SK-N-SH (cell line): ENCODE measurements around the gene DSTN. TPM values are rescaled to one million over a fixed set of nuclear protein-coding genes. Genes with fewer than 3 reads are reported as not detected.

ENCODE experiments used
- CTCF ChIA-PET: fragments of 300-600, 350-600 bp; formaldehyde crosslinking; extraction: SDS; loops from one replicate; lab custom pipeline; 2021; lab: Yijun Ruan, JAX
- POLR2A ChIA-PET: fragments of 350-600 bp; sonication (Branson Sonifier 250); formaldehyde crosslinking; extraction: SDS; loops from one replicate; lab custom pipeline; 2020; ENCODE audit warnings: antibody characterized with exemption, inconsistent platforms; lab: Yijun Ruan, JAX
- DNase-seq: peaks from one replicate; pipeline ENCODE4 v3.0.0; 2012
- H2AFZ ChIP-seq: fragments of 200-600 bp; sonication (generic); 2 replicates; pipeline ENCODE4 v1.8.1; 2016; ENCODE audit warnings: antibody characterized with exemption, mild to moderate bottlenecking, low read depth
- H3F3A ChIP-seq: fragments of 200-600 bp; sonication (generic); replicated peaks from 2 replicates; pipeline ENCODE3; 2016; ENCODE audit warnings: antibody characterized with exemption, mild to moderate bottlenecking; ENCODE audit not compliant: insufficient read depth
- H3K27ac ChIP-seq, 2 experiments: fragments of 200-500 bp in 1 of 2; fragments of 200-600 bp in 1 of 2; sonication (Bioruptor generic) in 1 of 2; sonication (generic), shearing (Covaris generic) in 1 of 2; 2 replicates each; pipeline versions ENCODE4 v1.5.1 to v1.6.1; 2014 to 2016; ENCODE audit warnings: low read depth in 2 of 2, inconsistent platforms in 1 of 2, low read length in 1 of 2, mild to moderate bottlenecking in 1 of 2, mixed read lengths in 1 of 2
- H3K27me3 ChIP-seq: fragments of 200-600 bp; sonication (generic), shearing (Covaris generic); 2 replicates; pipeline ENCODE4 v1.6.1; 2016; ENCODE audit warnings: mixed run types; ENCODE audit not compliant: insufficient read depth
- H3K36me3 ChIP-seq, 2 experiments: fragments of 200-500 bp in 1 of 2; fragments of 200-600 bp in 1 of 2; sonication (Bioruptor generic) in 1 of 2; sonication (generic) in 1 of 2; replicated peaks in 1 of 2; 2 replicates each; pipeline versions ENCODE3 to v1.5.1; 2014 to 2016; ENCODE audit warnings: low read length in 1 of 2, mild to moderate bottlenecking in 1 of 2; ENCODE audit not compliant: insufficient read depth in 2 of 2, control insufficient read depth in 1 of 2
- H3K4me1 ChIP-seq, 2 experiments: fragments of 200-500 bp in 1 of 2; fragments of 200-600 bp in 1 of 2; sonication (Bioruptor generic) in 1 of 2; sonication (generic), shearing (Covaris generic) in 1 of 2; 2 replicates each; pipeline versions ENCODE4 v1.5.1 to v1.6.1; 2014 to 2016; ENCODE audit warnings: low read depth in 1 of 2, low read length in 1 of 2, mixed run types in 1 of 2; ENCODE audit not compliant: insufficient read depth in 2 of 2, control insufficient read depth in 1 of 2
- H3K4me2 ChIP-seq: fragments of 200-600 bp; sonication (generic), shearing (Covaris generic); 2 replicates; pipeline ENCODE4 v1.6.1; 2017; ENCODE audit warnings: mixed run types
- H3K4me3 ChIP-seq, 2 experiments: fragments of 200-500 bp in 1 of 2; fragments of 200-600 bp in 1 of 2; sonication (Bioruptor generic) in 1 of 2; sonication (generic), shearing (Covaris generic) in 1 of 2; 2 replicates each; pipeline versions ENCODE4 v1.5.1 to v1.8.1; 2014 to 2016; ENCODE audit warnings: low read depth in 2 of 2, inconsistent platforms in 1 of 2, low read length in 1 of 2, mild to moderate bottlenecking in 1 of 2, mixed read lengths in 1 of 2, moderate library complexity in 1 of 2
- H3K79me2 ChIP-seq: fragments of 200-600 bp; sonication (generic); 2 replicates; pipeline ENCODE4 v1.8.1; 2017; ENCODE audit warnings: mild to moderate bottlenecking; ENCODE audit not compliant: insufficient read depth
- H3K9ac ChIP-seq: fragments of 200-600 bp; sonication (generic); 2 replicates; pipeline ENCODE4 v1.6.1; 2017; ENCODE audit warnings: mixed run types
- H3K9me2 ChIP-seq: fragments of 200-600 bp; sonication (generic); 2 replicates; pipeline ENCODE4 v1.6.1; 2017; ENCODE audit warnings: mixed run types
- H3K9me3 ChIP-seq: fragments of 200-600 bp; sonication (generic); 2 replicates; pipeline ENCODE4 v1.6.1; 2017; ENCODE audit warnings: mixed run types, mild to moderate bottlenecking, moderate library complexity
- H4K20me1 ChIP-seq: fragments of 200-600 bp; sonication (generic); 2 replicates; pipeline ENCODE4 v1.6.1; 2017; ENCODE audit warnings: mild to moderate bottlenecking, mixed run types; ENCODE audit not compliant: insufficient read depth
- CHD2 ChIP-seq: fragments of 150-350 bp; IDR thresholded peaks from 2 replicates; pipeline ENCODE4 v1.6.1; 2018; ENCODE audit warnings: low read length; ENCODE audit not compliant: partially characterized antibody
- ELF1 ChIP-seq: IDR thresholded peaks from 2 replicates; pipeline ENCODE4 v1.4.0; 2012
- GABPA ChIP-seq: IDR thresholded peaks from 2 replicates; pipeline ENCODE4 v1.4.0; 2012; ENCODE audit warnings: low read depth, mild to moderate bottlenecking
- MXI1 ChIP-seq: IDR thresholded peaks from 2 replicates; pipeline ENCODE4 v1.6.1; 2012; ENCODE audit warnings: mild to moderate bottlenecking, low read depth, low read length, improper control_type of control experiment
- NFIC ChIP-seq: IDR thresholded peaks from 2 replicates; pipeline ENCODE4 v1.4.0; 2012; ENCODE audit warnings: borderline replicate concordance
- PBX3 ChIP-seq: IDR thresholded peaks from 2 replicates; pipeline ENCODE4; 2012
- SIN3A ChIP-seq: IDR thresholded peaks from 2 replicates; pipeline ENCODE4 v1.6.1; 2012; ENCODE audit warnings: low read depth, mild to moderate bottlenecking, low read length, moderate library complexity, borderline replicate concordance
- SMC3 ChIP-seq: IDR thresholded peaks from 2 replicates; pipeline ENCODE4 v1.6.1; 2012; ENCODE audit warnings: low read depth, low read length, improper control_type of control experiment
- TAF1 ChIP-seq: IDR thresholded peaks from 2 replicates; pipeline ENCODE4 v1.6.1; 2012; ENCODE audit warnings: low read depth, mild to moderate bottlenecking, low read length, moderate library complexity, borderline replicate concordance
- TCF12 ChIP-seq: IDR thresholded peaks from 2 replicates; pipeline ENCODE4 v1.4.0; 2012
- TEAD4 ChIP-seq: IDR thresholded peaks from 2 replicates; pipeline ENCODE4 v1.4.0; 2012; ENCODE audit warnings: mild to moderate bottlenecking, borderline replicate concordance; ENCODE audit not compliant: insufficient read depth
- USF2 ChIP-seq: fragments of 150-350 bp; IDR thresholded peaks from 2 replicates; pipeline ENCODE4 v1.6.1; 2017; ENCODE audit warnings: antibody characterized with exemption, low read length, low read depth, borderline replicate concordance
- ZBTB33 ChIP-seq: IDR thresholded peaks from 2 replicates; pipeline ENCODE4 v1.4.0; 2012; ENCODE audit warnings: low read depth, borderline replicate concordance
- WGBS: methylation state at CpG from one replicate; pipeline ENCODE4 v1.1.6; 2017; ENCODE audit warnings: low lambda C conversion rate; 5-methylcytosine and 5-hydroxymethylcytosine counted together
- polyA plus RNA-seq, 3 experiments: library from polyadenylated mRNA; depleted of rRNA; stranded (reverse); fragments of >200 nt; gene quantifications; 2 replicates each; pipeline ENCODE4 v1.2.3, GENCODE V29; 2012
- TF ChIP-seq, protein P1 (sequence below): IDR thresholded peaks from 2 replicates; pipeline ENCODE4 v1.4.0; 2012; ENCODE audit warnings: low read depth
- TF ChIP-seq, protein P2 (sequence below): fragments of 150-350 bp; IDR thresholded peaks from 2 replicates; pipeline ENCODE4 v1.6.1; 2016; ENCODE audit warnings: mild to moderate bottlenecking, low read depth, low read length

Gene DSTN
- polyA plus RNA-seq, 1 of the 3 experiments (the other 2 are of a cell fraction), result 167 TPM

- H3K36me3 ChIP-seq, result peaks cover 8 to 66% of the 10 kb centered on the region in 2 experiments
- ChIA-PET CTCF (interaction anchor here (0.8 to 1.8 kb wide), 4 partner anchors 14 to 126 kb away, joined by 3 to 8 read pairs (median 3); no protein-coding TSS in a partner anchor), POLR2A (interaction anchor here (0.9 kb wide), 1 partner anchor 12 kb away, joined by 3 read pairs; no protein-coding TSS in a partner anchor)
- H3K79me2 ChIP-seq, result no peaks in the 10 kb centered on the region
- no peaks in the 10 kb centered on the region for H3K9me3 ChIP-seq
- H3K4me1 ChIP-seq, result peaks cover 0 to under 1% of the 10 kb centered on the region in 2 experiments; a peak in 1 of 4 replicates
- no peak overlapping the region for H3K4me3 ChIP-seq
- H3K9ac ChIP-seq, result no peak overlapping the region
- DNase-seq, result no peak
- H3K27ac ChIP-seq, result no peak overlapping the region
- TF ChIP-seq TEAD4 (no peak), SIN3A (no peak), CHD2 (no peak), USF2 (no peak), TCF12 (no peak), PBX3 (no peak), SMC3 (no peak), TAF1 (no peak), NFIC (no peak), ELF1 (no peak), ZBTB33 (no peak), MXI1 (no peak), GABPA (no peak)
- TF ChIP-seq, protein P1, sequence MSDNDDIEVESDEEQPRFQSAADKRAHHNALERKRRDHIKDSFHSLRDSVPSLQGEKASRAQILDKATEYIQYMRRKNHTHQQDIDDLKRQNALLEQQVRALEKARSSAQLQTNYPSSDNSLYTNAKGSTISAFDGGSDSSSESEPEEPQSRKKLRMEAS, result no peak
- TF ChIP-seq, protein P2, sequence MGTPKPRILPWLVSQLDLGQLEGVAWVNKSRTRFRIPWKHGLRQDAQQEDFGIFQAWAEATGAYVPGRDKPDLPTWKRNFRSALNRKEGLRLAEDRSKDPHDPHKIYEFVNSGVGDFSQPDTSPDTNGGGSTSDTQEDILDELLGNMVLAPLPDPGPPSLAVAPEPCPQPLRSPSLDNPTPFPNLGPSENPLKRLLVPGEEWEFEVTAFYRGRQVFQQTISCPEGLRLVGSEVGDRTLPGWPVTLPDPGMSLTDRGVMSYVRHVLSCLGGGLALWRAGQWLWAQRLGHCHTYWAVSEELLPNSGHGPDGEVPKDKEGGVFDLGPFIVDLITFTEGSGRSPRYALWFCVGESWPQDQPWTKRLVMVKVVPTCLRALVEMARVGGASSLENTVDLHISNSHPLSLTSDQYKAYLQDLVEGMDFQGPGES, result no peak
- H4K20me1 ChIP-seq, result 0 out of 2 replicates have a peak, but pooled peaks cover 6% of the 10 kb centered on the region
- H2AFZ ChIP-seq, result no peak overlapping the region
- no peaks in the 10 kb centered on the region for H3K27me3 ChIP-seq
- no peak overlapping the region for H3K4me2 ChIP-seq
- WGBS, result 95% methylated on average over 6 of the region's 6 CpGs
- no peaks in the 10 kb centered on the region for H3F3A ChIP-seq
- H3K9me2 ChIP-seq, result no peaks in the 10 kb centered on the region
Measured at GRCh38 chr20:17630806-17631195, 60.9 kb downstream of the DSTN start.
